Gastroesophageal sphincter (tissue), 3 donors: ENCODE data around the gene ALDH3A2.

Source experiments
- EP300 ChIP-seq: sonication (generic); formaldehyde crosslinking; IDR thresholded peaks from one replicate; pipeline ENCODE4 v1.6.1; 2017; ENCODE audit warnings: antibody characterized with exemption, mild to moderate bottlenecking
- POLR2A ChIP-seq, 2 donors: fragments of 450-650 bp; IDR thresholded peaks; one replicate each; pipeline ENCODE4 v1.6.1; 2017; ENCODE audit warnings: antibody characterized with exemption in 2 of 2, mild to moderate bottlenecking in 2 of 2, moderate library complexity in 1 of 2
- POLR2AphosphoS5 ChIP-seq: sonication (generic); formaldehyde crosslinking; IDR thresholded peaks from one replicate; pipeline ENCODE4 v1.6.1; 2017; ENCODE audit warnings: antibody characterized with exemption
- TF ChIP-seq, protein P1 (sequence below), 4 experiments: fragments of 200-600 bp in 2 of 4; fragments of 450-650 bp in 2 of 4; sonication (generic) in 1 of 4; IDR thresholded peaks; one replicate each; pipeline ENCODE4 v1.5.1; 2017 to 2019; ENCODE audit warnings: antibody characterized with exemption in 4 of 4, mild to moderate bottlenecking in 2 of 4, moderate library complexity in 2 of 4

DNA sequence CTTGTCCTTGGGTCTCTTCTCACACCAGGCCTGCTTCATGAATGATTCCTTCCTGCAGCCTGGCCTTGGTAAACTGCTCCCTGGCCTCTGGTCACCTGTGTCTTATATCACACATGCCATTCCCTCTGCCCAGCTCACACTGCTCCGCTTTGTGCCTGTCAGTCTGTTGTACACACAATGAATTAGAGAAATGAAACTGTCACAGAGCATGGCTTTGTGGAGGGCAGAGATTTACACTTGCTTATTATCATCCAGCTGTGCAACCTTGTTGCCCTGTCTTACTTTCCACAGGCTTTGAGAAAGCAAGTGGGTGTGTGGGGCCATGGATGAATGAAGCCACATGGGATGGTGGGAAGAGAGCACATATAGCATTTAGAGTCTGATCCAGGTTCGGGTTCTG lies 22.4 kb downstream of the ALDH3A2 start:
- TF ChIP-seq, protein P1, sequence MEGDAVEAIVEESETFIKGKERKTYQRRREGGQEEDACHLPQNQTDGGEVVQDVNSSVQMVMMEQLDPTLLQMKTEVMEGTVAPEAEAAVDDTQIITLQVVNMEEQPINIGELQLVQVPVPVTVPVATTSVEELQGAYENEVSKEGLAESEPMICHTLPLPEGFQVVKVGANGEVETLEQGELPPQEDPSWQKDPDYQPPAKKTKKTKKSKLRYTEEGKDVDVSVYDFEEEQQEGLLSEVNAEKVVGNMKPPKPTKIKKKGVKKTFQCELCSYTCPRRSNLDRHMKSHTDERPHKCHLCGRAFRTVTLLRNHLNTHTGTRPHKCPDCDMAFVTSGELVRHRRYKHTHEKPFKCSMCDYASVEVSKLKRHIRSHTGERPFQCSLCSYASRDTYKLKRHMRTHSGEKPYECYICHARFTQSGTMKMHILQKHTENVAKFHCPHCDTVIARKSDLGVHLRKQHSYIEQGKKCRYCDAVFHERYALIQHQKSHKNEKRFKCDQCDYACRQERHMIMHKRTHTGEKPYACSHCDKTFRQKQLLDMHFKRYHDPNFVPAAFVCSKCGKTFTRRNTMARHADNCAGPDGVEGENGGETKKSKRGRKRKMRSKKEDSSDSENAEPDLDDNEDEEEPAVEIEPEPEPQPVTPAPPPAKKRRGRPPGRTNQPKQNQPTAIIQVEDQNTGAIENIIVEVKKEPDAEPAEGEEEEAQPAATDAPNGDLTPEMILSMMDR (IDR thresholded peaks at IDR 0.05), result no peak
- TF ChIP-seq POLR2A (IDR thresholded peaks at IDR 0.05) (no peak), EP300 (no peak), POLR2AphosphoS5 (no peak)
